GM12873 (cell line): Measurements from ENCODE around the gene ULBP3.

ENCODE experiments used
- CTCF ChIP-seq: IDR thresholded peaks from 2 replicates; pipeline ENCODE4 v1.5.1; 2012; ENCODE audit warnings: low read depth, mild to moderate bottlenecking, moderate library complexity, low read length, control low read depth; ENCODE audit not compliant: insufficient read depth; ENCODE audit errors: missing control alignments

The ULBP3 gene

GRCh38 chr6:150029276-150029675, 39.6 kb downstream of the ULBP3 start:
- no peak for TF ChIP-seq CTCF

DNA sequence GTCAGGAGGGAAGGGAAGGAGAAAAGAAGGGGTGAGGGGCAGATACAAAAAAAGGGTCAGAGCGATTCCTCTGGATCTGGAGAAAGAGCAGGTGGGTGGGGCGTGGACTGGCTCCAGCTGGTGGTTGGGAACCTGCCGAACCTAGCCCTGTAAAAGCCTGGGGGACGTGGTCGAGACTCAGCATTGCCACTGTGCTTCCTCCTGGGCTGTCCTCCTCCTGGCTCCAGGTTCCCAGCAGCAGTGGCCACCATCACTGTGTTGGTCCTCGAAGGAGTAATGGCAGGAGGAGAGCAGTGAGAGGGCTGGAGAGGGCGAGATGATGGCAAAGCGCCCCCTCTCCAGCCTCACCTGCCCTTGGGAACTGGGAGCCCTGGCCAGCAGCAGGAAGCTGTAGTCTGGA, 40.1 kb downstream of the ULBP3 start:
- TF ChIP-seq CTCF, result no peak

DNA sequence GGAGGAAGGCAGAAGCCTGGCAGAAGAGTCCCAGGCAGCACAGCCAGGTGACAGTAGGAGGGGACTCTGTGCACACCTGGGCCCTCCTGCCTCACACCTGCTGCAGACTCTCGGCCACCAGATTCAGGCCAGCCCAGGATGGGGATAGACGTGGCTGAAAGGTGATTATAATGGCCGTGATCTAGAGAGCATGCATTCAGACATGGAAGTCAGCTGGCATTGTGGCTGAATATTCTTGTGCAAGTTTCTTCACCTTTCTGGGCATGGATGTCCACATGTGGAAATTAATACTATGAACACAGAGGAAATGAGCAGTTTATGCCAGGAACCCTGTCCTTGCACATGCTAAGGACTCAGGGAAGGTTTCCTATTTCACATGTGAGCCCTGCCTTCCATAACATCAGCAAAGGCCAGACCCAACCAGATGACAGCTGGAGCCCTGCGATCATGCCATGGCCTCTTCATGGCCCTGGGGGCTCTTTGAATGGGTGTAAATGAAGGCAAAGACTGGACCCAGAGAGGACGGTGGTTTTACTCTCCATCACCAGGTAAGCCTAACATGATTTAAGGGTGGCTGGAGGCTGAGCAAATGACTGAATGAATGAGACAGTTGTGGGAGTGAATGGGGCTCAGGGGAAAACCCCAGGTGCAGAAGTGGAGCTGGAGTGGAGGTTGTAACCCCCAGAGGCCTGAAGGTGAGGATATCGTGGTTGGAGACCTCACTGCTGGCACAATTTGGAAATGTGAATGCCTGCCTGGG, 40.9 kb downstream of the ULBP3 start:
- no peak for TF ChIP-seq CTCF

DNA sequence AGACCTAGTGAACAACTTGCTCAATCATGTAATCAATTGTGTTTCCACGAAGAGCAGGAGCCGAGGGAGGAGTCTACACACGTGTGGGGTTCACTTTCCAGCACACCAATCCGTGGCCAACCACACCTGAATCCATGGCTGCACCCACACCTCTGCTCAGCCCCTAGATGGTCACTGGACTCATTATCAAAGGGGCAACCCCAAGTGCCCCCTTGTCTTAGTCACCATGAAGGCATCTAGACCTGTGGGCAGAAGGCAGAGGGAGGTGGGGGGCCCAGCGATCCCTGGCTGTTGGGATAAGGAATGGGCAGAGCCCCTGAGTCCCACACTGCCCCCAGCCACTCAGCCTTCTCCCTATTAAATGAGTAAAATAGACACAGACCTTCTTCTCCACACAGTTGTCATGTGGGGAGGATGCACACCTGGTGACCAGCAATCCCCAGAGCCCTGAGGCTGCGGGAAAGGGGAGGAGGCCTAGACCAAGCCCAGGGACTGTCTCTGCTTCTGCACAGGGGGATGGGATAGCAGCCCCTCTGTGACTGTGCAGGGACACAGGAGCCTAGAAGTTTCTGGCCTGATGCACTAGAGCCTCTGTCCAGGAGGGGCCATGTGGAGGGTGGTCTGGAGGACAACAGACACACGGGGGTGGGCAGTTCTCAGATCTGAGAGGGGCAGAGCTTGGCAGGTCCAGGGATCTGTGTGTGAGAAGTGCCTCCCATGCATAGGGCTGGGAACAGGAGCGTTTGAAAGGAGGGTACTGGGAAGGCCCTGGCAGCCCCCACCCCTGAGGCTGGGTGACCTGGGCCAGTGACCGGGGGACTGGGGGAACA, 41.7 kb downstream of the ULBP3 start:
- TF ChIP-seq CTCF, result no peak

DNA sequence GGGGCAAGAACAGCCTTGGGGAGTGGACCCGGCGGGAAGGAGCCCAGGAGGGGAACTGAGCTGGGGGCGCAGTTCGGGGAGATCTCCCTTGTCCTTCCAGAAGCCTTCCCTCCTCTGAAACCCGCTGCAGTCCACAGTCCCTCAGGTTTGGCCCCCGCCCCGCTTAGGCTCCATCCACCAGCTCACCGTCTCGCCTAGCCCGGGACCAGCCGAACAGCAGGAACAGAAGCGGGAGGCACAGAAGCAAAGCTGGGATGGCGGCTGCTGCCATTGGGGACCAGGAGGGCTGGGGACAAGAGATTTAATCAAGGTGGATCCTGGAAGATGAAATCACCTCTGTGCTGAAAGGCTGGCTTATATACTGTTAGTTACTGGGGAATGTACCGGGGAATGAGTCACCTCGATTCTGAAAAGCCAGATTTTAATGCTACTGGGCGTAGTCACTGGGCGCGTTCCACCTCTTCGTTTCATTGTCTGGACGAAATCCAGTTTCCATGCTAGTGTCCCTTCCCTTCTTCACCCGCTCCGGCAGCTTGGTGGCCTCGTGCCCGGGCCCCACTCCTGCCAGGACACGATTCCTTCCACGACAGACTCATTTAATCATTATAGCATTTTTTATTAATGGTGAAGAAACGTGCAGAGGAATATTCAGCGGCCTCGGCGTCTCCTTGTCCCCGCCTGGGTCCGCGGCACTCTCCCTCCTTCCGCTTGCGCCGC, 43.6 kb downstream of the ULBP3 start, which contains the start of gene RAET1L:
Gene RAET1L (minus strand): TSS at position 332 of the 717 bp plus-strand sequence. CDS start 61 bp downstream, at position 271.
- TF ChIP-seq CTCF, result no peak

GRCh38 chr6:150024646-150025155, 44.2 kb downstream of the ULBP3 start:
- no peak for TF ChIP-seq CTCF
